Mononuclear cell (primary cell): ENCODE measurements around the gene CYTH1. TPM values are rescaled to one million over a fixed set of nuclear protein-coding genes. Genes with fewer than 3 reads are reported as not detected.

Source experiments
- H3K27me3 ChIP-seq: 2 replicates; pipeline ENCODE4 v1.6.0; 2011; ENCODE audit warnings: low read length, control low read depth; ENCODE audit not compliant: insufficient read depth
- H3K4me1 ChIP-seq: 2 replicates; pipeline ENCODE4 v1.5.1; 2011; ENCODE audit warnings: mild to moderate bottlenecking, low read length, control low read depth; ENCODE audit not compliant: insufficient read depth
- H3K4me3 ChIP-seq: 2 replicates; pipeline ENCODE4 v1.5.1; 2011; ENCODE audit warnings: mild to moderate bottlenecking, low read length, moderate library complexity
- H3K9me3 ChIP-seq: 2 replicates; pipeline ENCODE4 v1.5.1; 2011; ENCODE audit warnings: low read depth, mild to moderate bottlenecking, control low read depth, low read length
- total RNA-seq: library from RNA; depleted of rRNA; stranded (reverse); fragments of >200 nt; gene quantifications from one replicate; pipeline ENCODE4 v1.2.3, GENCODE V29; 2012

The CYTH1 gene
- total RNA-seq, 1 donor = 273 TPM

GRCh38 chr17:78746263-78746948, 35.7 kb downstream of the CYTH1 start:
- H3K9me3 ChIP-seq = no peaks in the 10 kb centered on the region
- no peaks in the 10 kb centered on the region for H3K27me3 ChIP-seq
- H3K4me1 ChIP-seq = peaks cover 95% of the 10 kb centered on the region
- H3K4me3 ChIP-seq = no peak overlapping the region

DNA sequence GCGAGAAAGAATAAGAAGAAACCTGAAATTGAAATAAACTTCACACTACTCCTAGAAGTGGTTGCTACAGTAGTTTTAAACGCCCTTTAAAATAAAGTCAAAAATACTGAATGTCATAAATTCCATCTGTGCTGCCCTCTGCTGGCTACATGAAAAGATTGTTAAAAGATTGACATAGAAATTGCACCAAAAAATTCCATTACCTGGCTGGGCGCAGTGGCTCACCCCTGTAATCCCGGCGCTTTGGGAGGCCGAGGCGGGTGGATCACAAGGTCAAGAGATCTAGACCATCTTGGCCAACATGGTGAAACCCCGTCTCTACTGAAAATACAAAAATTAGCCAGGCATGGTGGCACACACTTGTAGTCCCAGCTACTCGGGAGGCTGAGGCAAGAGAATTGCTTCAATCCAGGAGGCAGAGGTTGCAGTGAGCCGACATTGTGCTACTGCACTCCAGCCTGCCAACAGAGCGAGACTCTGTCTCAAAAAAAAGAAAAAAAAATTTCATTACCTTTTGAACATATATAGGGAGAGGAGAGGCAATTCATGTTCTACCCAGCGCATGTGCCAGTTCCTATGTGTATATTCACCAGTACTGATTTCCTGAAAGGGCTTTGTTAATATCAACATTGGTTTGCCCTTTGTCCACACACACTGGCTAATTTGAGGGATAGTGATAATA, 36.5 kb downstream of the CYTH1 start:
- Histone ChIP-seq H3K27me3 (no peaks in the 10 kb centered on the region), H3K4me1 (peaks cover 94% of the 10 kb centered on the region), H3K4me3 (no peak overlapping the region), H3K9me3 (no peaks in the 10 kb centered on the region)

- no peak overlapping the region for H3K4me3 ChIP-seq
- no peaks in the 10 kb centered on the region for H3K27me3 ChIP-seq
- H3K9me3 ChIP-seq = no peaks in the 10 kb centered on the region
- H3K4me1 ChIP-seq = peaks cover 93% of the 10 kb centered on the region
These were observed 39.2 kb downstream of the CYTH1 start for GRCh38 chr17:78742901-78743300.

DNA sequence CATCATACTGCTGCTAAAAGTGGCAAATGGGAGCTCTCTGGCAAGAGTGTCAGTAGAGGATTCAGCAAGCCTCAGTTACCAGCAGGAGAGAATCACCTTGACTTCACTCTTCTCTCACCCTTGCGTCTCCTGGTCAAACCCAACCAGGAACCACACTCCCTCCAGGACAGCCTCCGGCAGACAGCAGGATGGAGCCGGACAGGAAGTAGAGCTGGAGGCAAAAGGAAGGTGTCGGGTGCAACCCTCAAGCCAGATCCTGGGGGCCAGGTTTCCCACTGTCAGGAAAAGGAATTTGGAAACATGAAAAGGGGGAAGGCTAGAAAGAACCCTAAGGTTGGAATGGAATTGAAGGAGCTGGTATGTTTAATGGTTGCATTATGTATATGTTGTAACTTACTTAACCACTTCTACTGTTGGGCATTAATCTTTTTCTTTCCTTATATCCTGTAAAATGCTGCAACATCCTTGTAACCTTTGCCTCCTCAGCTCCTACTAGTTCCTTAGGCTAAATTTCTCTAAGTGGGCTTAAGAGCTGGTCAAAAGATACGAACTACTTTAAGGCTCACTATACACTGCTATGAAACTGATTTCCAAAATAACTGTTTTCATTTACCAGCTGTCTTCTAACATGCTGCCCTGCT, 40.3 kb downstream of the CYTH1 start:
- H3K27me3 ChIP-seq = no peaks in the 10 kb centered on the region
- H3K9me3 ChIP-seq = no peaks in the 10 kb centered on the region
- H3K4me1 ChIP-seq = peaks cover 92% of the 10 kb centered on the region
- no peak overlapping the region for H3K4me3 ChIP-seq

DNA sequence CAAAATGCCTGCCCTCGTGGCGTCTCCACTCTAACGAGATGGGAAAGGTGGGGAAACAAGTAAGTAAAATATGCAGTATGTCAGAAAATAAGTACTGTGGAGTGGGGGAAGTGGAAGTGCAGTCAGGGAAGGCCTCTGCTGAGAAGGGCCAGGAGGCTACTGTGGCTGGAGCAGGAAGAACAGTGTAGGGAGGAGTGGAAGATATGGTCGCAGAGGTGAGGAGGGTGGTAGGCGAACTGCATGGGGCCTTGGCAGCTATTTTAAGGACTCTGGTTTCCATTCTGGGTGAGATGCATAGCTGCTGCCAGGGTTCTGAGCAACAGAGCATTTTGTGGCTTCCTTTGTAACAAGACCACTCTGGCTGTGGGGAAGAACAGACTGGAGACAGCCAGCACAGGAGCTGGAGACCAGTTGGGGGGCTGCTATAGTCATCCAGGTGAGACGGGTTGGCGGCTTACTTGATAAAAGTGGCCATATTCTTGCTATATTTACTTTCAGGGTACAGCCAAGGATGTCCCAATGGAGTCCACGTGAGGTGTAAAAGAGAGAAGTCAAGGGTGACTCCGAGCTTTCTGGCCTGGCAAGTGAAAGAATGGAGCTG, 42.6 kb downstream of the CYTH1 start:
- Histone ChIP-seq H3K9me3 (no peaks in the 10 kb centered on the region), H3K4me1 (peaks cover 89% of the 10 kb centered on the region), H3K27me3 (no peaks in the 10 kb centered on the region), H3K4me3 (no peak overlapping the region)

DNA sequence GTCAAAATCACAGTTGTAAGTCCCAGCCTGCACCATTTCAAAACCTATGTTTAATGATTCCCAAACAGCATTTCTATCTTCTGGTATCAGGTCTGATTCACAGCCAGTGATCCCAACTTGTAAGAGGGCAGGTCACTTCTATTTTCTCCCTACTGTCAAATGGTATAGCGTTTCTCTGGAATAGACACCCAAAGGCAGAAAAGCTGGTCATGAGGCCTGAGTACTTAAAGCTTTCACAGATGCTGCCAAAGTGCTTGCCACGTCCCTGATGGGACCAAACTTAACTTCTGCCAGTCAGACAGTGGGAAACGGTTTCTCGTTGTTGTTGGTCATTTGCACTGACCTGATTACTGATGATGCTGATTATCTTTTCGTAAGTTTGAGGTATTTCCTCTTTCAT, 43.4 kb downstream of the CYTH1 start:
- peaks cover 89% of the 10 kb centered on the region for H3K4me1 ChIP-seq
- H3K9me3 ChIP-seq = no peaks in the 10 kb centered on the region
- H3K27me3 ChIP-seq = no peaks in the 10 kb centered on the region
- no peak overlapping the region for H3K4me3 ChIP-seq

GRCh38 chr17:78738278-78738677, 43.8 kb downstream of the CYTH1 start:
- H3K4me3 ChIP-seq = no peak overlapping the region

DNA sequence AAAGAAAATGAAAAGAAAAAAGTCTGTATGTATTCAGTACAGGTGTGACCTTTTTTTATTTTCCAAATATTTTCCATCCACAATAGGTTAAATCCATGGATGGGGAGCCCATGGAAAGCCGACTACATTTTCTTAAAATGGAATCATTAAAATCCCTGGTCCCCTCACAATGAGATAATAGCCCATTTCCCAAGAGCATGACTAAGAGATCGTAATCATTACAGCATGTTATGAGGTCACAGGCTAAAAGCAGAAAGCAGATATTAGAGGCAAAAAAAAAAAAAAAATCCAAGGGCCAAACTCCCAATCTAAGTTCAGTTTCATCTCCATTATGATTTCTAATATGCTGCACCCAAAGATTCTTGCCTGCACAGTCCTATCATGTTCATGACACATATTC, 44.7 kb downstream of the CYTH1 start:
- Histone ChIP-seq H3K27me3 (no peaks in the 10 kb centered on the region), H3K4me3 (no peak overlapping the region), H3K4me1 (peaks cover 89% of the 10 kb centered on the region), H3K9me3 (no peaks in the 10 kb centered on the region)

More at GRCh38 chr17:78738278-78738677, 43.8 kb downstream of the CYTH1 start:
- Histone ChIP-seq H3K9me3 (no peaks in the 10 kb centered on the region), H3K27me3 (no peaks in the 10 kb centered on the region), H3K4me1 (peaks cover 91% of the 10 kb centered on the region)

- H3K9me3 ChIP-seq = no peaks in the 10 kb centered on the region
- no peaks in the 10 kb centered on the region for H3K27me3 ChIP-seq
- peaks cover 89% of the 10 kb centered on the region for H3K4me1 ChIP-seq
- peak overlapping the region; percentile 85 for H3K4me3 ChIP-seq
These were observed 45.5 kb downstream of the CYTH1 start for GRCh38 chr17:78736526-78737079.

GRCh38 chr17:78735832-78736525, 46.1 kb downstream of the CYTH1 start:
- peaks cover 88% of the 10 kb centered on the region for H3K4me1 ChIP-seq
- peak overlapping the region; percentile 85 for H3K4me3 ChIP-seq
- no peaks in the 10 kb centered on the region for H3K9me3 ChIP-seq
- H3K27me3 ChIP-seq = no peaks in the 10 kb centered on the region

DNA sequence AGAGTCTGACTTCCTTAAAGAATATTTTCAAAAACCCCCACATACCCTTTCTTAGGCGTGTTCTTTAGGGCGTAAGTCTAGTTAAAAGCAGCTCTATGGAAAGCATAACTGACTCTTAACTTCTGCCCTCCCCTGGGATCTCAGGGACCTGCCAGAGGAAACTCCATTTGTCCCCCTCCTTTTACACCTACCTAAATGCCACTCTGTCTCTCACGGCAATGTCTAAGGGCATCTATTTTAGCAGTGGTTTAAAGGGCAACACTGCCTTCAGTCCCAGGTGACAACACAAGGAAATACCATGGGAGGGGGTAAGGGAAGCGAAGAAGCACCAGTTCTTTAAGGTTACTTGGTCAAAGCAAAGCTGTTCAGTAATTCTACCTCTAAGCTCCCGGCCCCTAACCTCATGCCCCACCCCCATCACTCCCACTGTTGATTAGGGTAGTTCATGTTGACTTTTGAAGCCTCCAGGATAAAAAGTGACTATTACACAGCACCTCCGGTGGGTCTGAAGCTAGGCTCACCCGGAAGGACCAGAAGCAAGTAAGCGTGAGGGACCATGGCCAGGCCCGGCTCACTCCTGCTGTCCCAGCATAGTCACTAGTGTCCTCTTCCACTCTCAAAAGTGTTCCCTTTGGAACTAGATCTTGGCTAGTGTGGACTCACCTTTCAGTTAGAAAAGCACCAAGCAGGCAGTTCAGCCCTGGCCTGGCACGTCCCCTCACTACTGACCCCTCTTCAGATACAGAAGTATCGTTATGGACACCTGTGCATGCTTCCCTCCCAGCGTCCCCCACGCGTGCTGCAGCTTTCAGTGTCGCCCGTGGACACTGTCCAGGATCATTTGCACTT, 47.1 kb downstream of the CYTH1 start:
- Histone ChIP-seq H3K4me1 (peaks cover 90% of the 10 kb centered on the region), H3K4me3 (peak overlapping the region; percentile 85), H3K9me3 (no peaks in the 10 kb centered on the region), H3K27me3 (no peaks in the 10 kb centered on the region)

DNA sequence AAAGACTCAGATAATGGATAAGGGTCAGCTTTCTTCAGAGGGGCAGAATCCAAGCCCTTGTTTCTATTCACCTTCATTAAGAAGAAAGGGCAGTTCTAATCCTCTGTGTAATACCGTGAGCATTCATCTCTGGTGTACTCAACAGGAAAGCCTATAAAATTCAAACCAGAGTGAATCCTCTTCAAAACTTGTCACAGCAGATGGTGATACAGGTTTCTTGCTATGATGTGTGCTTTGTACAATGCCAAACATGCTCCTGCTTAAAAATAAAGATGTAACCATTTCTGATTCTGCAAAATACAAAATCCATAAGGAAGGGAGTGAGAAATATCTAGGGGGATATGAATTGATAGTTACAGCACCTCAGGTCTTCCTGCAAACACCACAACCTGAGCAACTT, 49.7 kb downstream of the CYTH1 start:
- H3K4me1 ChIP-seq = peaks cover 88% of the 10 kb centered on the region
- no peak overlapping the region for H3K4me3 ChIP-seq
- H3K9me3 ChIP-seq = no peaks in the 10 kb centered on the region
- H3K27me3 ChIP-seq = no peaks in the 10 kb centered on the region

GRCh38 chr17:78731904-78732303, 50.2 kb downstream of the CYTH1 start:
- Histone ChIP-seq H3K9me3 (no peaks in the 10 kb centered on the region), H3K27me3 (no peaks in the 10 kb centered on the region), H3K4me3 (no peak overlapping the region), H3K4me1 (peaks cover 88% of the 10 kb centered on the region)

- Histone ChIP-seq H3K27me3 (no peaks in the 10 kb centered on the region), H3K9me3 (no peaks in the 10 kb centered on the region), H3K4me3 (no peak overlapping the region), H3K4me1 (peaks cover 93% of the 10 kb centered on the region)
These were observed 52.4 kb downstream of the CYTH1 start for GRCh38 chr17:78729641-78730040.
